GM18873 (cell line): ENCODE measurements around the gene OR10H1.
"Not testable (repeated sequence)": the region's sequence is repeated elsewhere in the genome, so short reads cannot be mapped to it uniquely, and the experiment has no call there.

Experiments
- ATAC-seq: cut with Tn5 transposase; IDR thresholded peaks from one replicate; pipeline ENCODE4 v1.9.1; 2021; ENCODE audit warnings: mild to moderate bottlenecking, moderate library complexity, moderate number of reproducible peaks; ENCODE audit not compliant: unreplicated experiment, low FRiP score

The OR10H1 gene

DNA sequence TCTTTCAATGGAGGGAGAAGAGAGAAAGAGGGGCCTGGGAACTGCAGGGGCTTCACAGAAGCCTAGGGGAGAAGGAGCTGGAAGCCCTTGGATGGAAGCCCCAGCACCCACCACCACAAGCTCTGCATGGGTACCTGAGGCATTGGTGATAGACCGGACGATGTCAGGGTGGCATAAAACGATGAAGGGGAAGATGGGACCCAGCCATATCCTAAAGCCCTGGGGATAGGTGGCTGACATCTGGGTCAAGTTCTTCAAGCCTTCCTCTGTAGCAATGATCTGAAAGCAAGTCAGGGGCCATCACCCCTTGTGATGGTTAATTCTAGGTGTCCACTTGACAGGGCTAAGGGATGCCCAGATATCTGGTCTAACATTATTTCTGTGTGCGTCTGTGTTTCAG, 39.2 kb downstream of the OR10H1 start:
- no peak for ATAC-seq

DNA sequence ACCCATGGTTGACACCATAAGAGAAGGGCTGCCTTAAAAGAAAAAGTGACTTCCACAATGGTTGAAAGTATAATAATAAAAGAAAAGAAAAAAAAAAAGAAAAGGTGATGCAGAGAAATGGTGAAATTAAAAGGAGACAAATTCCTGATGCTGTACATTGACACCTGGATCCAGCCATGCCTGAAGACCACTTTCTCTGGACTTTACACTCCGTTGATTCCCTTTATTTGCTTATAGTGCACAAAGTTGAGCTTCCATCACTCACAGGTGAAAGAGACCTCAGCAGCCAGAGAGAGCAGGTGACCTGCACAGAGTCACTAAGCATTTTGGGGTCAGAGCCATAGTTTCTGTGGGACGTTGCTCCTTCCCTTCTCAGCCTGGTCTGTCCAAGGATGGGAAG, 40.2 kb downstream of the OR10H1 start:
- no peak for ATAC-seq

DNA sequence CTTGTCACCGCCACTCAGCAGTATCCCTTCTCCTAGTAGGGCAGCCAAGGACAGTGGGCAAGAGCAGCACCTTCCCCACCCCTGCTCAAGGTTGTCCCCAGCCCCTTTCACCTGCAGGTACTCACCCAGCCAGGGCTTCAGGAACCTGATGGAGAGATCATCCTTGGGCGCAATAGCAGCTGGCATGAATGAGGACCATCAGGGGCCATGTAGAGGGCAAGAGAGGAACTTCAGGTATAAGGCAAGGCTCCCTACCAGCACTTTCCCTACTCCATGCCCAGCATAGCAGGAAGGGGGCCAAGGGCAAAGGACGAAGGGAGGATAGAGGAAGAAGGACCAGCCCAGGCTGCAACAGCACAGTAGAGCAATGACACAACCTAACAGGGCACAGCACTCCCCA, 41.3 kb downstream of the OR10H1 start:
- ATAC-seq, result not testable (repeated sequence)

DNA sequence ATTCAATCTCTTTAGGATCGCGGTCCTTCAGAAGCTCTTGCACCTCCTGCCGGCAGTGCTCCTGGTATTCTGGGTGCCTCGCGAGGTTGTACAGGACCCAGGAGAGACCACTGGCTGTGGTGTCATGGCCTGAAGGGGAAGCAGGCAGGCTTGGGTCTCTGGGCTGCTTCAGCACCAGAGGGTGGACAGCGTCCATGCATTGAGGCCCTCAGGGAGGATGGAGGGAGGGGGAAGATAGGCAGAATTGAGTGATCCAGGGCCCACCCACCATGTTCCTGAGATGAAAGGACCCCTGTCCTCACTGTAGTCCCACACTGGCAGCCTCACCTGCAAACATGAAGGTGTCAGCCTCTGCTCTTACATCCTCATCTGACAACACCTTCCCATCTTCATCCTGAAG, 45.9 kb downstream of the OR10H1 start:
- no peak for ATAC-seq

DNA sequence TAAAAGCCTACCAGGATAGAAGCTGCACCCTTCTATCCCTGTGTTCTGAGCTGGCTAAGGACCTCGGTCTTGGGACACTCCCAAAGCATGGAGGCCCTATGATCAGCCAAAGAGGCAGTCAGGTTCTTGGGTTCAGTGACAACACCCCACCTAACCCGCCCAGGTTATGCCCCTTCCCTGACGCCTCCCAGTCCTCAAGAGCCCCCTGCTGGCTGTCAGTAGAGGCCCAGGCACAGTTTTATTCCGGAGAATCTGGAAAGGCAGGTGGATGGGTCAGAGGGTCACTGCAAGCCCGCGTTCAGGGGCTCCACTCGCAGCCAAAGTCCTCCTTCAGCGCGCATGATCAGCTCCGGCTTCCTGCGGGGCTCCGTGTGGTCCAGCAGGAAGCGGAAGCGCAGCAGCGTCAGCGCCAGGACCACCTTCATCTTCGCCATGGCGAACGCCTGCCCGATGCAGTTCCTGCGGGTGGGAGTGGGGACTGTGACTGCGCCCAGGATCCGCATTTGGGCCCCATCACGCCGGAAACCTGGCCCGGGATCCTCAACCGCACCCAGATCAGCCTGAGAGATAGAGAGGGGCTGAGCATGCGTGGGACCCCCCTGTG, 55.4 kb downstream of the OR10H1 start:
- no peak for ATAC-seq

DNA sequence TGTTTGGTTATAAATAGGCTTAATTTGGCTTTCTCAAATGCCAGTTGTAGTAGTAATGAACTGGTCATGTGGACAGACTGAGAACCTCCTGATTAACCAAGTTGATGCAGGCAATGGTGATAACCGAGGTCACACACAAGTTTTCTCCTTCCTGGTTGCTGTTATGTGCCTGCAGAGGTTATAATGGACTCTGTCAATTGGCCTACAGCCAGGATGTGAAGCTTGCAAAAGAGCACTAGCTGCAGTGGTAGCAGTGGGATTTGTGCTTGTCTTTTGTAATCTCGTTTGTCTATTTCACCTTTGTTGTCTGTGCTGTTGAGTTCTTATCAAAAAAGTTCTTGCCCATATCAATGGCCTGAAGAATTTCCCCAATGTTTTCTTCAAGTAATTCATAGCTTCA, 57.1 kb downstream of the OR10H1 start:
- no peak for ATAC-seq
